Left lung (tissue), 10 donors: ENCODE results near the gene ENOX2. TPM values are rescaled to one million over a fixed set of nuclear protein-coding genes. Genes with fewer than 3 reads are reported as not detected.

ENCODE experiments used
- ATAC-seq: fragments of 200-7000 bp; cut with Tn5 transposase; one replicate; pipeline ENCODE4 v1.9.1; 2020; ENCODE audit warnings: moderate library complexity
- DNase-seq, 4 donors: peaks; one replicate each; pipeline ENCODE4 v3.0.0-alpha.2; 2013 to 2020
- H3K27ac ChIP-seq, 2 donors: fragments of 200-600 bp; sonication (generic) in 1 of 2; one replicate each; pipeline versions ENCODE4 v1.5.0 to v1.8.0; 2020 to 2021
- H3K27me3 ChIP-seq, 2 donors: fragments of 200-600 bp; sonication (generic) in 1 of 2; one replicate each; pipeline versions ENCODE4 v1.5.0 to v1.8.0; 2020 to 2021
- H3K36me3 ChIP-seq, 2 donors: fragments of 200-600 bp; sonication (generic) in 1 of 2; one replicate each; pipeline versions ENCODE4 v1.5.0 to v1.8.0; 2020 to 2021
- H3K4me1 ChIP-seq, 2 donors: fragments of 200-600 bp; one replicate each; pipeline ENCODE4 v1.8.0; 2021
- H3K4me3 ChIP-seq, 2 donors: fragments of 200-600 bp; sonication (generic) in 1 of 2; one replicate each; pipeline versions ENCODE4 v1.5.0 to v1.8.0; 2020 to 2021; ENCODE audit warnings: mild to moderate bottlenecking in 1 of 2
- H3K9me3 ChIP-seq, 2 donors: fragments of 200-600 bp; sonication (generic) in 1 of 2; one replicate each; pipeline versions ENCODE4 v1.5.0 to v1.8.0; 2020 to 2021
- CTCF ChIP-seq, 2 donors: fragments of 200-600 bp; sonication (generic) in 1 of 2; IDR thresholded peaks; one replicate each; pipeline versions ENCODE4 v1.5.0 to v1.8.0; 2021; ENCODE audit warnings: antibody characterized with exemption in 2 of 2
- intact Hi-C, 2 donors: fragments of 100-400 bp; cut with DNase I; formaldehyde crosslinking; loops; one replicate each; pipeline versions ENCODE4 v1.11.2 to v1.14.2; 2022
- polyA plus RNA-seq, 6 donors: library from polyadenylated mRNA; unstranded; fragments of 120-200 nt; gene quantifications; one replicate each; pipeline ENCODE4 v1.2.1, GENCODE V29; 2013; ENCODE audit not compliant: insufficient read length in 6 of 6
- total RNA-seq, 2 donors: library from RNA; stranded (reverse); fragmentation: NEBNext Ultra II Directional; extraction: Animal tissue kit (Norgen Biotek cat#: 25700); gene quantifications; one replicate each; pipeline ENCODE4 v1.2.1, GENCODE V29; 2021
- donor health status: DM: no; HTN: yes; CAD: no.
- donor health status: DM: no; HTN: no; CAD: no.

The ENOX2 gene
- total and polyA plus RNA-seq, 8 donors = 2.0 to 13.4 (median 11.0) TPM

DNA sequence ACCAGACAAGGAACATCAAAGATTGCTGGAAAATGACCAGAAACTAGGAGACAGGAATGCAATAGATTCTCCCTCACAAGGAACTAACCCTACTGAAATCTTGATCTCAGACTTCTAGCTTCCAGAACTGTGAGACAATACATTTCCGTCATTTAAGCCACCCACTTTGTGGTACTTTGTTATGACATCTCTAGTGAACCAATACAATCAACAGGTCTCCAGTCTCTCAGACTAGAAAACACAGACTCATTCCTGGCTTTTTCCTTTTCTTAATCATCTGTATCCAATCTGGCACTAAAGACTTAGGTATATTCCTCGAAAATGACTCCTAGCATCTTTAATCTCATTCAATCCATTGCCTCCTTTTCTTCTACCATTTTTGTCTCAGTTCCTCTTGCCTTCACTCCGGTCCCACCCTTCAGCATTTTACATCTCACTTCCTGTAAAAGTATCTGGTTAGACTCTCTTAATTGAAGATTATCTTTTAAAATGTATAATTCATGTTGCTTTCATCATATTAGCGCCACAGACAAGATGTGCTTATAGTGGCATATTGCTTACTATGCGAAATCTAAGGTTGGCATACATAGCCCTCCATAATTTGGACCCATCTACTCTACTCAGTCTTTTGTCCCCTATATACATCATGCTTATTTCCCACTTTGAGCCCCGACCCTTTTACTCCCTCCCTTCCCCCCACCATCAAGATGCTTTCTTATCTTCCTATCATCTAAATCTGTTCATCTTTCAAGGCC, 250.0 kb downstream of the ENOX2 start:
- DNase-seq (no peak), ATAC-seq (no peak)
- TF ChIP-seq CTCF (IDR thresholded peaks at IDR 0.05) = no peak
- no peak overlapping the region for H3K27ac ChIP-seq
- intact Hi-C loops = no loop called here
- H3K27me3 ChIP-seq = no peaks in the 10 kb centered on the region
- H3K9me3 ChIP-seq = no peaks in the 10 kb centered on the region
- H3K4me3 ChIP-seq = no peak overlapping the region
- H3K36me3 ChIP-seq = no peaks in the 10 kb centered on the region
- no peaks in the 10 kb centered on the region for H3K4me1 ChIP-seq

DNA sequence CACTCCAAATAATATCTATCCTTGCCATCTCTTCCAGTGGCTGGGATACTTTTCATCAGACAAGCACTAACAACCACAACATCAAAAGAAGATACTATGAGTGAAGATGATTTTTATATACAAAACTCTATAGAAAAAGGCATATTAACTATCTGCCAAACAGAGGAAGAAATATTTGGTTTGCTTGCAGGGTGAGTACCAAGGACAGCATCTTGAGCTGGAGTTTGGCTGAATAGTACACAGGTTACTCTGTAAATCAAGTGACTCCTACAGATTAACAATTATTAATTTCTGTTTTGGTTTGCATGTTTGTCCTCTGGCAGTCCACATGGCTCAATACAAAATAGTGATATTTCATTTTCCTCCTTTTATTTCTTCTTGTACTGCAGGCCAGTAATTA, 253.3 kb downstream of the ENOX2 start:
- TF ChIP-seq CTCF (IDR thresholded peaks at IDR 0.05) = no peak
- no peak for ATAC-seq
- no peaks in the 10 kb centered on the region for H3K4me1 ChIP-seq
- intact Hi-C loops = no loop called here
- DNase-seq = no peak
- H3K27me3 ChIP-seq = no peaks in the 10 kb centered on the region
- no peak overlapping the region for H3K27ac ChIP-seq
- H3K36me3 ChIP-seq = peaks cover 0 to 5% of the 10 kb centered on the region in 2 donors
- no peak overlapping the region for H3K4me3 ChIP-seq
- H3K9me3 ChIP-seq = no peaks in the 10 kb centered on the region

DNA sequence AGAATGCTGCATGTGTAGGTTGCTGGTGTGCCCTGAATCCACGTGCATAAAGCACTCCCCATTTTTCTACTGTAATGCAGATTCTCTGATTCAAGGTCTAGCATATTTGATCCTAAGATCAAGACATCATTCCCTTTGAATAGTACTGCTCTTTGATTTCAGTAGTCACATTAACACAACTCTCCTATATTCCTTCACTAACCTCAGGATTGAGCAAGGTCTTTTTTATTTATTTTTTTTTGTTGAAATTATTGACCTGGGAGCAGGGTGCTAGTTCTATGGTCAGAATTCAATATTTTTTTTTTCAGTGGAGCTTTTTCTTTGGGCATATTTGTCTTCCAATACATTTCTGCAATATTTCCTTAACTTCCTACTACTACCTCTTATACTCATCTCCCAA, 255.5 kb downstream of the ENOX2 start:
- Histone ChIP-seq H3K27me3 (no peaks in the 10 kb centered on the region), H3K36me3 (peaks cover 0 to 5% of the 10 kb centered on the region in 2 donors), H3K4me3 (no peak overlapping the region), H3K27ac (no peak overlapping the region), H3K9me3 (no peaks in the 10 kb centered on the region), H3K4me1 (no peaks in the 10 kb centered on the region)
- DNase-seq (no peak), ATAC-seq (no peak)
- no peak for TF ChIP-seq CTCF (IDR thresholded peaks at IDR 0.05)
- intact Hi-C loops = no loop called here

DNA sequence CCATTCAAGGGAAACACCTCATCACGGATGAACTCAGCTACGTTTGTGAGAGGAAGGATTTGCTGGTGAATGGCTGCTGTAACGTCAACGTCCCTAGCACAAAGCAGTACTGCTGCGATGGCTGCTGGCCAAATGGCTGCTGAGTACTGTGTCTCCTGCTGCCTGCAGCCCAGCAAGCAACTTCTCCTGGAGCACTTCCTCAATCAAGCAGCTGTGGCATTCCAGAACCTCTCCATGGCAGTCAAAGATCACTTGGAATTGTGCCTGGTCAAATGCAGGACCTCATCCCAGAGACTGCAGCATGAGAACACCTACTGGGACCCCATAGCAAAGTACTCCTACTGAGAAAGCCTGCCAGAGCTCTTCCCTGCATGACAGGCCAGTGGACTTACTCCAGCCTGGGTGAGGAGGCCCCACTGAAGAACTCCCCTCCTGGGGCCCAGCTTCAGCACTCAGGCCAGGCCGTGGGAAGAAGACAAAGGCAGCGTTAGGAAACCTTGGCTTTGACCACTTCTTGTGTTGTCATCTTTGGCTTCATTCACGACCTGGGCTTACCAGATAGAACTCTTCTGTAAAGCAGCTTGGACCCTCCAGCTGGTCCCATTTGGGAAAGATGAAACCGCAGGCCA, 256.9 kb downstream of the ENOX2 start:
- no peak overlapping the region for H3K27ac ChIP-seq
- no peak for TF ChIP-seq CTCF (IDR thresholded peaks at IDR 0.05)
- intact Hi-C loops = no loop called here
- no peaks in the 10 kb centered on the region for H3K4me1 ChIP-seq
- no peaks in the 10 kb centered on the region for H3K9me3 ChIP-seq
- DNase-seq (no peak), ATAC-seq (no peak)
- peaks cover 0 to 5% of the 10 kb centered on the region in 2 donors for H3K36me3 ChIP-seq
- H3K27me3 ChIP-seq = no peaks in the 10 kb centered on the region
- no peak overlapping the region for H3K4me3 ChIP-seq

GRCh38 chrX:130637591-130637990, 265.4 kb downstream of the ENOX2 start:
- Histone ChIP-seq H3K4me1 (no peaks in the 10 kb centered on the region), H3K4me3 (no peak overlapping the region), H3K27me3 (no peaks in the 10 kb centered on the region), H3K36me3 (peaks cover 0 to 10% of the 10 kb centered on the region in 2 donors), H3K9me3 (no peaks in the 10 kb centered on the region), H3K27ac (no peak overlapping the region)
- TF ChIP-seq CTCF (IDR thresholded peaks at IDR 0.05) = no peak
- ATAC-seq = no peak
- intact Hi-C loops = no loop called here
- no peak for DNase-seq
